ENCODE results near the gene ARID1B.

Gene ARID1B

DNA sequence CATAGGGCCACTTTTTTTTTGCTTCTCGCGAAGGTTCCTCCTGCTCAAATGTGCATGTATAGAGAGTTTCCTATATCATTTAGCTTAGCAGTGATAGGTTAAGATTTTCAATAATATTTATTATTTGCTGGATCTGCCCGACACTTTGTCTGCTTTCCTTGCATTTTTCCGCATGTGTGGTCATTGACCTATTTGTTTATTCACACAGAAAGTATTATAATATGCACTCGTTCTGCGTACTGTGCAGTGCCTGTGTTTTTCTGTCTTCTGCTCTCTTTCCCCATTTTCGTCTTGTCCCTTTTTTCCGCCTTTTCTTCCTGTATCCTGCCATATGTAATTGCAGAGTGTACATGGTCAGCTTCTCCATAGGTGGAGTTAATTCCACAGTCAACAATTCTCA, 290.3 kb downstream of the ARID1B start:
- no peak for DNase-seq (ENCODE audit: low read depth in 1 of 2, low spot score in 1 of 2)

DNA sequence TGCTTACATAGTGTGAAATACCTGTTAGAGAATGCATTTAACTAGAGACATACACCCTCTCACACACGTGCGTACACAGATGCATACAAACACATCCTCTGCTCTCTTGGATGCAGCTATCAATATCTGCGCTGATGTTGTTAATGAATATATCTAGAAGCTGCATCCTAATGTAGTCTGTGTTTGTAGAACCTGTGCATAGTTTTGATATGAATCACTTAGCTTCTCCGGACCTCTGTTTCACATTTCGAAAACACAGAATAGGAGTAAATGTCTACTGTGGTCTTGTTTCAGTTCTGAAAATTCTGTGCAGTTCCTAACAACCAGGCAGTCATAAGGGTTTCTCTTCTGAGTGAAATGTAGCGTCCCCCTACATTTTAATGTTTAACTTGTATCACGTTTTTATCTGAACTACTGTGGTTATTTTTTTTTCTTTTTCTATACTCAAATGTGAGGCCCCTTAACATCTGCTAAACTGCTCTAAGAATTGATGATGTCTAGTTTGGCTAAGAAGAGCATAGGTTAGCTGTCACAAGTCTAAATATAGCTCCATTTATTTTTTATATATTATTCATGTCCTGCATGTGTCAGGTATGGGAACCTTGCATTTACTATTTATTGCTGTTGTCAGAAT, 291.6 kb downstream of the ARID1B start:
- DNase-seq (ENCODE audit: low read depth in 1 of 2, low spot score in 1 of 2): no peak

GRCh38 chr6:157069585-157069984, 292.4 kb downstream of the ARID1B start:
- no peak for DNase-seq (ENCODE audit: low read depth in 1 of 2, low spot score in 1 of 2)

- no peak for DNase-seq (ENCODE audit: low read depth in 1 of 2, low spot score in 1 of 2)
Measured at GRCh38 chr6:157070403-157071107, 293.4 kb downstream of the ARID1B start.

DNA sequence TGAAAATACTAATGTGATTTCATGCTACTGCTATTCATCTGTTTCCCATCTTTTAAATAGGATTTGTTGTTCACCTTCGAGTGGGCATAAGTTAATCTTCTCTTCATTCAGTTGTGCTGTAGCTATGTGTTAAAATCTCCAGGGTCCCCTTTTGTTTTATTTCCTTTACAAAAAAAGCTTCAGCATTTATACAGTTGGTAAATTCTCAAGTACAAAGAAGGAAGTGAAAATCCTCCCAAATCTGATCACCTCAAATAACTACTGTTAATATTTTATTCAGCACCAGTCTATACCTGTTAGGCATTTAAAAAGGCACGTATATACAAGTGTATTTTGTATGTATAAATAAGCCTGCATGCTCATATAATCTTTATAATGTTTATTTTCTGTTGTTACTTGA, 294.9 kb downstream of the ARID1B start:
- DNase-seq (ENCODE audit: low read depth in 1 of 2, low spot score in 1 of 2): no peak

DNA sequence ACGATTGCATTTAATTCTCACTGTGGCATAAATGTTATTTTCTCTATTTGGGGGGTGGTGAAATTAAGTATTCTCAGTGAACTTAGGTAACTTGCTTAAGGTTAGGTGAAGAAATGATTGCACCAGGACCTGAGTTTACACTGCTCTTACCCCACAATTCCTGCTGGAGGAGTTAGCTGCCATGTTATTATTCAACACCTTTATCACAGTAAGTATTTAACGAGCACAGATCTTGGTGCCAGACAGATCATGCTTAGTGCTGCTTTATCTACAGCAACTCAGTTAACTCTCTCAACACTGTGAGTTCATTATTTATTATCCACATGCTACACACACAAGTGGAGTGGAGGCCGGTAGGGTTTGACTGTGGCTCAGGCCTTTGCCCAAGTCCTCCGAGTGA, 296.4 kb downstream of the ARID1B start:
- no peak for DNase-seq (ENCODE audit: low read depth in 1 of 2, low spot score in 1 of 2)

DNA sequence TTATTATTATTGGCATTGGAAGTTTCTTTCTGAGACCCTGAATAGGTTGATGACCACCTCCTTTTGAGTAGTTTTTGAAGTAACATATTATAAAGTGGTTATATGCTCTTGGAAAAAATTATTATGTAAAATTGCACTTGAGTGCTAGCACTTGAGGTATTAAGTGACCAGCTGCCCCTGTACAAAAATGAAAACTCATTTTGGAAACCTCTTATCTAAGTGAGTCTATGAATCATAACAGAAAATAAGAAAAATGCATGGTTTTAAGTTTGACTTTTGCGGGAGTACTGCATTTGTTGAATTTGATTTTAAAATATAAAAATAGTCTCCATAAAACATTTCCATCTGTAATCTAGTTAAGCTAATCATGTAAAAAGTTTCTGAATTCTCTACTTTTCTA, 297.8 kb downstream of the ARID1B start:
- DNase-seq (ENCODE audit: low read depth in 1 of 2, low spot score in 1 of 2): no peak

DNA sequence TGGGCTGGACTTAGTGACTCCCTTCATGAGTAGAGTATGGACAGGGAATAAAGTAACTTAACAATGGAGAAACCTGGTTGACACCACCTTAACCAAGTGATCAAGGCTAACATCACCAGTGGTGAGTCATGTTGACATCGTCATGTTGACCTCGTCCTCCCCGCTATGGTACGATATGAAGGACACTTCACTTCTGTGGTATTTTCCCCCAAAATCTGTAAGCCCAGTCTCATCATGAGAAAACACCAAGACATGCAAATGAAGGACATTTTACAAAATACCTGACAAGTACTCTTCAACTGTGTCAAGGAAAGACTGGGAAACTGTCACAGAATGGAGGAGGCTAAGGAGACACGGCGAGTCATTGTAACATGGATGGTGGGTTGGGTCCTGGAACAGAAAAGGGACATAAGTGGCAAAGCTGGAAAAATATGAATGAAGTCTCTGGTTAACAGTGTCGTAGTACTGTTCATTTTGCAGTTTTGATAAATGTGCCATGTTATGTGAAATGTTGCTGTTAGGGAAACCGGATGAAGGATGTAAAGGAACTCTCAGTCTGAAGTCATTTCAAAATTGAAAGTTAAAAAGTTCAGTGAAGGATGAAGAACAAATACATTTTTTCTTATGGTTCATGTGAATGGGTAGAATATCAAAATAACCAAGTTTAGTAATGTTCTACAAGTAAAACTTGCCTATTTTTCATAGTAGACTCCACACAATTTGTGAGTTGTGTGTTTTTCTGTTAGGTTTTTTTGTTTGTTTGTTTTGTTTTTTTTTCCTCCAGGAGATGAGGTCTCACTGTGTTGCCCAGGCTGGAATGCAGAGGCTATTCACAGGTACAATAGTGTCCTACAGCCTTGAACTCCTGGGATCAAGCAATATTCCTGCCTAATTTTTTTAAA, 298.6 kb downstream of the ARID1B start:
- no peak for DNase-seq (ENCODE audit: low read depth in 1 of 2, low spot score in 1 of 2)

DNA sequence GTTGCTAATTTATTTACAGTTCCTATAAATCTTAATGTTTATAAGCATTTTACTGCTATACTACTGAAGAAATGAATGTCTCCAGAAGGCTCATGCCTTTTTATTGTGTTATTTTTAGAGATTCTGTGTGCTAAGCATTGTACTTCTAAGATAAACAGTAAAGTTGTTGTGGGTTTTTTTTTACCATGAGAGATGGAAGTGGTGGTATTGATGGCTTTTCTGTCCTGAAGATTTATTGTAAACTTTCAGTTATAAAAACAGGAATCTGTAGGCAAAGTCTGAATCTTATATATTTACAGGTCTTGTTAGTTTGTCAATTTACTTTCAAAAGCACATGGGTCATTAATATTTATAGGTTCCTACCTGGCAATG, 299.3 kb downstream of the ARID1B start:
- no peak for DNase-seq (ENCODE audit: low read depth in 1 of 2, low spot score in 1 of 2)

DNA sequence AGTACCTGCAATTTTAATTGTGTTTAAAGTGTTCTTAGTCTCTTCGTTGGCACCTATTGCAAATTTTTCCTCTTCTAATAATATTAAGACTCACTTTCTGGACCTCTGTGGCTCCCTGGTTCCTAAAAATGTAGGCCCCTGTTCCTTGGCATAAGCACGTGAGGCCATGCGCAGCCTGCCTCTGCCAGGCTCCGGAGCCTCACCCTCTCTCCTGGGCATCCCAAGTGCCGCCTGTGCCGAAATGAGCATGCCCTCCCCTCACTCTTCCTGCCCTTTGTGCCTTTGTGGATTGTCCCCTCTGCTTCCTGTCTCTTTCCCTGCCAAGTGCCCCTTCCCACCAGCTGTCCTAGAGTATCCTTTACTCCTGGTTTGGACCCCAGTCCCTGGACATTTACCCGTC, 300.1 kb downstream of the ARID1B start:
- DNase-seq (ENCODE audit: low read depth in 1 of 2, low spot score in 1 of 2): no peak

DNA sequence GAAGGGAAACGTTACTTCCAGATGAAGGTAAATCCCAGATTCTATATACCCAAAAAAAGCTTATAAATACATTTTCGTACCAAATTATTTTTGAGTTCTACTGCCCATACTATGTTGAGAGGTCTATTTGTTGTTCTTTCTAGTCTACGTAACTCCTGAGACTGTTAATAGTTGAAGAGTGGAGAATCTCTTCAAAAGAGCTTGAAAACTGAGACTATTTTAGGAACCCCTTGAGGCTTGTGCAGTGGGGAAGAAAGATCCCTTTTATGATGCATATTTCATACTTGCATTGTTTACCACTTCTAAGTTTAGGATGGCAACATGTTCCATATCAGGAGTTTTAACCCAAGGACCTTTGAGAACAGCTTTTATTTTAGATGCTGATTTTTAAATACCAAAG, 301.1 kb downstream of the ARID1B start:
- no peak for DNase-seq (ENCODE audit: low read depth in 1 of 2, low spot score in 1 of 2)

- no peak for DNase-seq (ENCODE audit: low read depth in 1 of 2, low spot score in 1 of 2)
Measured at GRCh38 chr6:157079277-157079676, 302.1 kb downstream of the ARID1B start.

DNA sequence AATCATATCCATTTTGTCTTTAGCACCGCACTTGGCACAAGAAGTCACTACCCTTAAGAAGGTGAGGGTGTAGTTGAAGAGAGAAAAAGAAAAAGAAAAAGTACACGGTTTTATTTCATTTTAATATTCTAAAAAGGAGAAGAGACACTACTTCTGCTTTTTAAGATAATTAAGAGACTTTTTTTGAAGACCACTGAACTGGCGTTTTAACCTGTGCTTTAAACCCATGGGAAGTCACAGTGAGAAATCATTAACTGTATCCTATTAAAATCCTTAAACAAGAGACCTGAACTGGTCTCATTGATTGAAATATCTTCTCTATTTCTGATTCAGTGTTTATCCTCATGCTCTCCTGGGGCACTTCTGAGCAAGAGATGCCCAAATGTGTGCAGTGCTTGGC, 302.6 kb downstream of the ARID1B start:
- DNase-seq (ENCODE audit: low read depth in 1 of 2, low spot score in 1 of 2): no peak

- no peak for DNase-seq (ENCODE audit: low read depth in 1 of 2, low spot score in 1 of 2)
Measured at GRCh38 chr6:157080986-157081391, 303.8 kb downstream of the ARID1B start.

DNA sequence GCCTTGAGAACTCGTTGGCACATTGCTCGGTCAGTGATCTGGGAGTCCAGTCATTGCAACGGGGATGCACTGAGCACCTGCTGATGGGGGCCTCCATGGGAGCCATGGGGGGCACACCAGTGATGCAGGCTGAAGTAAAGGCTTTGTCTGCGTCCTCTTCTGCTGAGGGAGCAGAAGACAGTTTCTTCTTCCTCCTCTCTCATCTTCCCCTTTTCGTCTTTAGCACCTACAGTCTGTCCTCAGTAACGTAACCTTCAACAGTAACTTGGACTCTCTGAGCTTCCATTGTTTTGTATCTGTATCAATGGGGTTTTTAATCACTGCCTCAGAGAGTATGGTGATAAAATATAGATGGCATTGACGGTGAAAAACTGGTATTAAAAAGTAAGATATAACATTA, 306.2 kb downstream of the ARID1B start:
- DNase-seq (ENCODE audit: low read depth in 1 of 2, low spot score in 1 of 2): no peak

DNA sequence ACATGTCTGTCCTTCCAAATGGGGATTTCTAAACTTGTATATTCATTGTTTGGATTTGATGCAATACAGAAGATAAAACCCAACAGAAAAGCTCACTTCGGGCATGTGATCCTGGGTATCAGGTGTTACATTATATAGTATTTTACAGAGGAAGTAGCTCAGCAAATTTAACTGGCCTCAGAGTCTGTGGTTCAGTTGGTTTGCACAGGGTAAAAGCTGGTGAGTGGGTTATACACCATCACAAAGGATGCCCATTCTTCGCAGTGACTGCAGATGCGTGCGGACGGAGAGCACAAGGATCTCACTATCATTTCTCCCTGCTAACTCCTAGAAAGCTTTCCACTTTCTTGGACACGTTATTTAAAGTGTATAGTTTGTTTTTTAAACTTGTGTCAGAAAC, 309.5 kb downstream of the ARID1B start:
- DNase-seq (ENCODE audit: low read depth in 1 of 2, low spot score in 1 of 2): no peak

DNA sequence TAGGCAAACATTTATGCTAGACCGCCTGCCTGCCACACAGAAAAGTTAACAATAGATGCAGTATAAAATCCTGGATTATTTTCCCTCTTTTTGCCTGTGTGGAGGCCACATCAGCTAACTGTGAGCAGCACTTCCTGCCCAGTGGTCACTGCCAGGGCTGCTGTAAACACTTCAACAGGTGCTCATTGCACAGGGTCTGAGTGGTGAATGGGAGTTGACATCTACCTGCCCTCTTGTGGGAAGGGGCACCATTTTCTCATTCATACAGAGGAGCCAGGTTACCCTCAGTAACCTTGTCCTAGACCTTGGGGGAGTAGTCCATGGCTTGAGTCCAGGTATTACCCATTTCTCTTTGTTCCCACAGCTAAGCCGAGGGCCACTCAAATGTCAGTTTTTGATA, 310.8 kb downstream of the ARID1B start:
- no peak for DNase-seq (ENCODE audit: low read depth in 1 of 2, low spot score in 1 of 2)

- DNase-seq (ENCODE audit: low read depth in 1 of 2, low spot score in 1 of 2): no peak
Measured at GRCh38 chr6:157088841-157089240, 311.7 kb downstream of the ARID1B start.

- DNase-seq (ENCODE audit: low read depth in 1 of 2, low spot score in 1 of 2): no peak
Measured at GRCh38 chr6:157089258-157089657, 312.1 kb downstream of the ARID1B start.

- no peak for DNase-seq (ENCODE audit: low read depth in 1 of 2, low spot score in 1 of 2)
Measured at GRCh38 chr6:157089851-157090250, 312.7 kb downstream of the ARID1B start.

DNA sequence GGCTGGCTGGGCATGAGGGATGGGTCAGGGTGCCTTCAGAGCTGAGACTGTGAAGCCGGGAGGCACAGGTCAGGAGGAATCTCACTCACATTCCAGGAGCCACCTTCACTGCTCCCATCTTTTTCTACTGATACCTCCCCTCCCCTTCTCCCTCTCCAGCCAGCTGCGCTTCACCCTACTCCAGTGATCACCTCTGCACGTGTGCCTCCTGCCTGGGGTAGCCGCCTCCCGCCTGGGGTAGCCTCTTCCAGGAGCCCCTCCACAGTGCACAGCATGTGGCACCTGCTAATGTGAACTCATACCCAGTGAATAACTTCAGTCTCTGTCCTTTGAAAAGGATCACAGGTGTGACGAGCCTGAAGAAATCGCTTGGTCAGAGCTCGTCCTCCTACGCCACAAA, 313.6 kb downstream of the ARID1B start:
- no peak for DNase-seq (ENCODE audit: low read depth in 1 of 2, low spot score in 1 of 2)

- DNase-seq (ENCODE audit: low read depth in 1 of 2, low spot score in 1 of 2): no peak
Measured at GRCh38 chr6:157091243-157091642, 314.1 kb downstream of the ARID1B start.

Measured in activated T-helper 1 cell treated with anti-CD3 and anti-CD28 coated beads, Interleukin-2, amount 50 U/mL, for 16 hours (primary cell).